Measurements from ENCODE around the gene CCNJL. TPM values are rescaled to one million over a fixed set of nuclear protein-coding genes. Genes with fewer than 3 reads are reported as not detected.

CCNJL gene
- total RNA-seq, 4 donors from 2014 or later, result 0.16 to 2.8 (median 0.17) TPM; not detected in 1

- TF ChIP-seq, protein P1, sequence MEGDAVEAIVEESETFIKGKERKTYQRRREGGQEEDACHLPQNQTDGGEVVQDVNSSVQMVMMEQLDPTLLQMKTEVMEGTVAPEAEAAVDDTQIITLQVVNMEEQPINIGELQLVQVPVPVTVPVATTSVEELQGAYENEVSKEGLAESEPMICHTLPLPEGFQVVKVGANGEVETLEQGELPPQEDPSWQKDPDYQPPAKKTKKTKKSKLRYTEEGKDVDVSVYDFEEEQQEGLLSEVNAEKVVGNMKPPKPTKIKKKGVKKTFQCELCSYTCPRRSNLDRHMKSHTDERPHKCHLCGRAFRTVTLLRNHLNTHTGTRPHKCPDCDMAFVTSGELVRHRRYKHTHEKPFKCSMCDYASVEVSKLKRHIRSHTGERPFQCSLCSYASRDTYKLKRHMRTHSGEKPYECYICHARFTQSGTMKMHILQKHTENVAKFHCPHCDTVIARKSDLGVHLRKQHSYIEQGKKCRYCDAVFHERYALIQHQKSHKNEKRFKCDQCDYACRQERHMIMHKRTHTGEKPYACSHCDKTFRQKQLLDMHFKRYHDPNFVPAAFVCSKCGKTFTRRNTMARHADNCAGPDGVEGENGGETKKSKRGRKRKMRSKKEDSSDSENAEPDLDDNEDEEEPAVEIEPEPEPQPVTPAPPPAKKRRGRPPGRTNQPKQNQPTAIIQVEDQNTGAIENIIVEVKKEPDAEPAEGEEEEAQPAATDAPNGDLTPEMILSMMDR (IDR thresholded peaks at IDR 0.05; ENCODE audit: low read depth), result no peak
Measured at GRCh38 chr5:160262151-160263074, 50.0 kb downstream of the CCNJL start.

DNA sequence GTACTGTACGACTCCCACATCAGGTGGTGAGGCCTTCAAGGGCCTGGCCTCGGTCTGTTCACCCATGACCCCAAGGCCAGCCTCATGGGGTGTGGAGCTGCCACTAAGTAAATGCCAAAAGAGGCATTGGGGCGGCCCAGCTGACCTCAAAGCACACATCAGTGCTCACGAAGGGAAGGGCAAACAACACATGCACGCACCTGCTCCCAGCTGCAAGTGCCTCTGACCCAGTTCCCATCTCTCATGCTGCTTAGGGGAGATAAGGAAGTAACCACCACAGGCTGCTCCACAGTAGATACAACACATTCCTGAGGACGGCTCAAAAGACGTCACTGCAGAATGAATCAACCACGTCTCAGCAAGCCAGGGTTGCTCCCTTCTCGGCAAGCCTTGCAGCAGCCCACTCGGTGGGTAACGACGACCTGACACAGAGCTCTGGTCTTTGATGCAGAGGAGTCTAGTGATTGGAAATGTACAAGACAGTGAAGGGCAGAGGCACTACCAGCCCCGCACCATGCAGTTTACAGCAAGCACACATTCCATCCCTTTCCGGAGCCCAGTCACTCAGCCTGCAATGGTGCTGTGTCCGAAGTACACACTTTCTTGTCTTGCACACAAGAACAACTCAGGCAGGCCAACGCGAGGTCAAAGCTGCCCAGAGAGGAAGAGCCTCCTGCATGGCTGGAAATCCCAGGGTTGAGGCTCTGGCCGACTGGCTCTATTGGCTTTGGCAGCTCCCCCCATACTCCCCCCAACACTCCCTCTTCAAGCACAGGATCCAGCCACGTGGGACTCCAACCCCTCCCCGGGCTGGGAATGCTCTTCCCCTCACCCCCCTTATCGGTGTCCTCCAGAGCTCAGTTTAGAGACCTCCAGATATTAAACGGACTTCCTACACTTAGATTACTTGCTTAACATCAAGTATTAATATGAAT is 51.2 kb downstream of the CCNJL start:
- TF ChIP-seq, protein P1 (IDR thresholded peaks at IDR 0.05; ENCODE audit: low read depth), result no peak

- TF ChIP-seq, protein P1 (IDR thresholded peaks at IDR 0.05; ENCODE audit: low read depth), result no peak
Measured at GRCh38 chr5:160260006-160260775, 52.2 kb downstream of the CCNJL start.

DNA sequence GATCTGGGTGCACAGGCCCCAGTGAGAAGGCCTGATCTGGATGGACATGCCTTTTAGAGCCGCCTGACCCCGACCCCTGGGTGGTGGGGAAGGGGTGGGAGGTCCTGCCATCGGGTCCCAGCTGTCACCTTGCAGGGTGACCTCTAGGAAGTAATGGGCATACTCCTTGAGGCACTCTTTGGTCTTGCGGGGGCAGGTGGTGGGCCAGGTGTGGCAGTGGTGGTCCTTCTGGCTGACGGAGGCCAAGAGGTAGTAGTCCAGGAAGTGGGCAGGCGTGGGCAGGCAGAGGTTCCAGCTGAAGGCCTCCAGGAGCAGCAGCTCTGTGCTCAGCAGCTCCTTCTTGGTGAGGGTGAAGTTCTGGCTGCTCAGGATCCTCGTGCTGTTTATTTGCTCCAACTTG is 53.0 kb downstream of the CCNJL start:
- TF ChIP-seq, protein P1 (IDR thresholded peaks at IDR 0.05; ENCODE audit: low read depth), result no peak

GRCh38 chr5:160254706-160255105 is 57.7 kb downstream of the CCNJL start:
- TF ChIP-seq, protein P1 (IDR thresholded peaks at IDR 0.05; ENCODE audit: low read depth), result no peak

- TF ChIP-seq, protein P1 (IDR thresholded peaks at IDR 0.05; ENCODE audit: low read depth), result no peak
Measured at GRCh38 chr5:160253441-160253840, 58.9 kb downstream of the CCNJL start.
